ENCODE measurements around the gene UGGT1.
A peak's percentile ranks its signal among the peaks of the same experiment; 100 is the strongest.
"Not testable (repeated sequence)": the region's sequence is repeated elsewhere in the genome, so short reads cannot be mapped to it uniquely, and the experiment has no call there.

Gene UGGT1

DNA sequence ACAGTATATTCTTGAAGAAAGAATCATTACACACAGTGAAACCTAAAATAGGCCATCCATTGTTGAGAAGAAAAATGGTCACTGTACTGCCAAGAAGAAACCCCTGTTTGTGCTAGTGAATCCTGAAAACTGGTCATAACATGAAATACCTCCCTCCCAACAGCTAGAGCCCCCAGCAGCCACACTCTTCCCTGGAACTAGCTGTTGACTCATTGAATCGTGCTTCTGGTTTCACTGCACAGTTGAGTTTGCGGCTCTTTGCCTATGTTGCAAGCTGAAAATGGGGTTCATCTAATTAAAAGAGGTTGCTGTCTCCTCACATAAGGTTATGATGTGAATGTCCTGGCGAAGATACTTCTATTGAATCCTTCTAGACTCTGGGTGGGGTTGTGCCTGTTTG is 86.3 kb downstream of the UGGT1 start:
- DNase-seq, result no peak

- DNase-seq, result no peak
Measured at GRCh38 chr2:128178149-128178649, 87.2 kb downstream of the UGGT1 start.

DNA sequence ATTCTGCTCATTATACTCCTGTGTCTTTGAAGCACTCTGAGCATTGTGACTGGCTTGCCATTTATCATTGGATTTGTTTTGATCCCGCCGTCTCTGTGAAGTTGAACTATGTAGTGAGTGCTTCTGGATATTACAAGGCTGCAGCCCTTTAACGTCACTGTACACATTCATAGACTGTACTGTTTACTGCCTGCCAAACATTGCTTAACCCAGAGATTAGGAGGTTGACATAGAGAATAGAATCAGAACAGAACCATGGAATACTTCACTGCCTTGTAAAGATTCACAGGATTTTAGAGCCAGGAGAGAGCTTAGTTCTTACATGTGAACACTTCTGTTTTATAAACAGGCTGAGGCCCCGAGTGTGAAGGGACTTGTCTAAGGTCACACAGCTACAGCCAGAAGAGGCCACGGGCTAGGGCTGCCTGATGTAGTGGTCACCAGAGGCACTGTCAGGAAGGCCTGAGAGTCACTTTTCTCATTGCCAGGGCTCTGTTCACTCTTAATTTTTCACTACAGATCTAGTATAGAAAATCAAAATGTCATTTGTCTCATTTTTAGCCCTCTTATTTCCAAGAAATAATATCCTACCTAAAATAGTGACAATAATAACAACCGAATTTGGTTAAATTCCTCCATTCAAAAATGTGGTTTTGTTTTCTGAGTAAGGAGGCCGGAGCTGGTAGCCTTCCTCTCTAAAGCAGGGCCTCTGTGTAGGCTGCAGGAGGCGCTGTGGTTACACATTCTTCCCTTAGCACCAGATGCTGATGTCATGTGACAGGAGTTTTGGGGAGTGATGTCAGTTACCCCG is 87.9 kb downstream of the UGGT1 start:
- DNase-seq, result peak; percentile 24

DNA sequence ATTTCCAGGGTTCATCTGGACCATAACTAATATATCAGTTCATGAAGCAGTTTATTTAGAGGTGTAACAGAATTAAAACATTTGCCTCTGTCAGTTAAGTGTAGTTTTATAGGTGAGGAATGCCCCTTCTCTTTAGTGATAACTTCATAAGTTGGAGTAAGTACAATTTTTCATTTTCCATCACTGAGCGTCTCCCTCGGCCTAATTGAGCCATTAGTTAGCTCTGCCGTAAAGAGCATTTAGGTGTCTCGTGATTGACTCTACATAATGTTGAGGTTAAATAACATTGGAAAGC is 88.4 kb downstream of the UGGT1 start:
- DNase-seq, result no peak

GRCh38 chr2:128180031-128180430 is 89.0 kb downstream of the UGGT1 start:
- DNase-seq, result no peak

- no peak for DNase-seq
Measured at GRCh38 chr2:128185576-128185975, 94.6 kb downstream of the UGGT1 start.

- DNase-seq, result no peak
Measured at GRCh38 chr2:128187032-128187654, 96.1 kb downstream of the UGGT1 start.

- no peak for DNase-seq
Measured at GRCh38 chr2:128195435-128195984, 104.5 kb downstream of the UGGT1 start.

DNA sequence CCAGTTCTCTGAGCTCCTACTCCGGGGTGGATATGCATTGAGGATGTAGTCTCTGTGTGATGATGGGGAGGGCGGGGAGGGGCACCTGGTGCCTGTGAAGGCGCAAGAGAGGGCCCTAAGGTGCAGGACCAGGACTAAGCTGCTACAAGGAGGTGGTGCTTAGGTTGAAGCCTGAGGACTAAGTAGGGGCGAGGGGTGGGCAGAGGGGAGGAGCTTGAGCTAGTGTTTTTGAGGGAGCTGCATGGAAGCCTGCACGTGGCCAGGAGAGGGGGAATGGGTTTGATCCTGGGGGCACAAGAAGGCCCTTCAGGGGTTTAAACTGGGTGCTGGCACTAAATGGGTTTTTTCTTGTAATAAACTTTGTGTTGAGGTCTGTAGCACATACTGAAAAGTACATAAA is 105.0 kb downstream of the UGGT1 start:
- no peak for DNase-seq

DNA sequence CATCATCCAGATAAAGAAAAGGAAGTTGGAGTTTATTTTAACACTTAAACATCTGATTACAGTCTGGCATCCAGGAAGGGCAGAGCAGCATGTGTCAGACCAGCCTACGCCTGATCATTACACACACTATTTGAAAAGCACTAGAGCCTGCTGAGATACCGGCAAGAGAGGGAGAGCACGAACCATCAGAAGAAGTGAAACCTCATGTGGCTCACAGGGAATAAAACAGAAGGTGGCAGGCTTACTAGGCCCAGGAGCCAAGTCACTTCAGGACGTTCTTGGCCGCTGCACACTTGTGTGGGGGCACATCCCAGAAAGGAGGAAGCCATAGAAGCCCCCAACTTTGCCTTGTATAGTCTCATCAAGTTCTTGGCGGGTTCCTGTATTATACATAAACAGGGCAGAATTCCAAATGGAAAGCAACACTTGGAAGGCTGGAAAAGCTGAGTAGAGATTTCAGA is 105.5 kb downstream of the UGGT1 start:
- peak; percentile 71 for DNase-seq

DNA sequence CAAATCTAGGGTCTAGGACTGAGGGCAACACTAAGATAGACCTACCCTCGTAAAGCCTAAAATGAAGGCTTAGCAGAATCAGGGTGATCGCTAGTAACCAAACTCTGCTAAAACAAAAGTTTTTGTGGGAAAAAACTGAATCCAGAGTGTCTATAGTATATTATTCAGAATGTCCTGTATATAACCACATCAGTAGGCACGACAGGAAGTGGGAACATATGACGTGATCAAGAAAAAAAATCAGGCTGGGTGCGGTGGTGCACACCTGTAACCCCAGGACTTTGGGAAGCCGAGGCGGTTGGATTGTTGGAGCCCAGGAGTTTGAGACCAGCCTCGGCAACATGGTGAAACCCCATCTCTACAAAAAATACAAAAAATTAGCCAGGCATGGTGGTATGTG is 106.1 kb downstream of the UGGT1 start:
- no peak for DNase-seq

- no peak for DNase-seq
Measured at GRCh38 chr2:128198656-128199055, 107.7 kb downstream of the UGGT1 start.

- DNase-seq, result no peak
Measured at GRCh38 chr2:128199141-128199540, 108.1 kb downstream of the UGGT1 start.

DNA sequence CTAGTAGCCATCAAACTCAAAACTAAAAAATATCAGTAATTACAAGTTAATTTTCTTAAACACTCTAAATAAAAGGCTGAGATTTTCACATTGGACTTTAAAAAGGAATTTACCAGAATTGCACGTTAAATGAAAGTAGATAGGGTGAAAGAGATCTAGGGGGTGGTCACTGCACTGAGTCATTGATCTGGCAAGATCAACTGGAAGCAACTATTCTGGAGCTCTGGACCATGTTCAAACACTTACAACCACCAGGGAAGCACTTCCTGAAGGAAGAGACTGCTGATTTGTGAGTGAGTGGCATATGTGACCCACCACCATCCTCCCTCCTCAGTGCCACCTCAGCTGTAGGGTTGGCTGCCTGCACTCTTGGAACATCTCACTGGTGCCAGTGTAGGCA is 111.8 kb downstream of the UGGT1 start:
- no peak for DNase-seq

- DNase-seq, result no peak
Measured at GRCh38 chr2:128206245-128206644, 115.2 kb downstream of the UGGT1 start.

DNA sequence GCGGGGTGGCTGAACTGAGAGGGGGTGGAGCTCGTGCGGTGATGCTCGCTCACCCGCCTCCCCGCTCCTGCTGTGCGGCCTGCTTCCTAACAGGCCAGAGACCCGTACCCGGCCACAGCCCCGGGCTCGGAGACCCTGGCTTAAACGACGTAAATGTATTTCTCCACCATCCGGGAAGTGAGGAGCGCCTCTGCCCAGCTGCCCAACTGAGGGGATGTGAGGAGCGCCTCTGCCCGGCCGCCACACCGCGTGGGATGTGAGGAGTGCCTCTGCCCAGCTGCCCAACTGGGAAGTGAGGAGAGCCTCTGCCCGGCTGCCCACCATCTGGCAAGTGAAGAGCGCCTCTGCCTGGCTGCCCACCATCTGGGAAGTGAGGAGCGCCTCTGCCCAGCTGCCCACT is 117.0 kb downstream of the UGGT1 start:
- DNase-seq, result no peak

- not testable (repeated sequence) for DNase-seq
Measured at GRCh38 chr2:128208631-128209324, 117.8 kb downstream of the UGGT1 start.

GRCh38 chr2:128214251-128214650 is 123.3 kb downstream of the UGGT1 start:
- no peak for DNase-seq

GRCh38 chr2:128214866-128215460 is 124.0 kb downstream of the UGGT1 start:
- DNase-seq, result no peak

GRCh38 chr2:128215897-128216642 is 125.1 kb downstream of the UGGT1 start:
- peak; percentile 77 for DNase-seq

- DNase-seq, result peak; percentile 60
Measured at GRCh38 chr2:128217671-128218070, 126.7 kb downstream of the UGGT1 start.

DNA sequence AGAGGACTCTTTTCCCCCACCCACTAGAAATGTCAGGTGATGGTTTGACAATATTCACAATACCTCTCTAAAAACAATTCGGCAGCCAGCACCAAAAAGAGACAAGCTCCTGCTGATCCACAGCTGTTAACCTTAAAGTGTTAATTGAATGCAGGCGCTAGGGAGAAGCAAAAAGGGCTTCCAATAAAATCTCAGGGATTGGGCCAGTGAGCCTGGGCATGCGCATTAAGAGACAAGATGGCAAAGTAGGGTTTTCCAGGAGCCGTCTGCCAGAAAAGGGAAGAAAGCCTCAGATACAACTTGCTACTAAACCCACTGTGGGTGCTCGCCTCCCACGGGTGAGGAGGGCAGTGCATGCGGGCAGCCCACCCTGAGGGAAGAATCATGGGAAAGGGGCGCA is 128.9 kb downstream of the UGGT1 start:
- no peak for DNase-seq
